GM21723 (cell line): ENCODE data around the gene HAO1.
"Not testable (repeated sequence)": the region's sequence is repeated elsewhere in the genome, so short reads cannot be mapped to it uniquely, and the experiment has no call there.

Source experiments
- ATAC-seq: cut with Tn5 transposase; IDR thresholded peaks from one replicate; pipeline ENCODE4 v1.9.1; 2021; ENCODE audit warnings: mild to moderate bottlenecking, moderate library complexity; ENCODE audit not compliant: unreplicated experiment

The HAO1 gene

GRCh38 chr20:7858734-7859250 lies 81.5 kb downstream of the HAO1 start:
- no peak for ATAC-seq

DNA sequence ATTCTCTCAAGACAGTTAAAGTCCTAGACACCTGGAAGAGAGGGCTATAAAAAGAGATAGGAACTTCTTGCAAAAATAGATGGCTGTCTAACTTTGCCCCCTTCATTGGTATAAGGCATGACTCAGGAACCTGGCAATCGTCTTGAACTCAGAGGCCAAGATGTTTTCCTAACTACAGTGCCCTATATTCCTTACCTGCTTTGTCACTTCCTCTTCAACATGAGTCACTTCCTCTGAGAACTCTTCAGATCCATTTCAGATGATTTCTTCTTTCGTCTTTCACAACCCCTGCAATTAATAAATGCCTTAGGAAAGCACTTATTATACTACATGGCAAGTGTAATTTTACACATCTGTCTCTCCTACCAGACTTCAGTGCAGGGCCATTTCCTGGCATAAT lies 83.5 kb downstream of the HAO1 start:
- no peak for ATAC-seq

DNA sequence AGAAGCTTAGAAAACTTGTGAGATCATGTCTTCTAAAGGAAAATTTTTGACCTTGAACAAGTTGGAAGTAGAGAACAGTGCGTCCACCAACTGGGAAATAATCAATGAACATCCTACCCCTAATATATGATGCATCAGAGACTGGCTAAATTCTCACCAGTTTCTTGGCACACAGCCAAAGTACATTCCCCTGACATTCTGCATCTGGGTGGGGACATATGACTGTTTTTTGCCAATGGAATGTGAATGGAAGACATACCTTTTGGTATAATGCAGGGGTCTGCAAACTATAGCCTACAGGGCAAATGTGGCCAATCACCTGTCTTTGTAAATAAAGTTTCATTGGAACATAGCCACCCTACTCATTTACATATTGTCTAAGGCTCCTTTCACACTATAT lies 84.7 kb downstream of the HAO1 start:
- no peak for ATAC-seq

- no peak for ATAC-seq
Observed at GRCh38 chr20:7853493-7853892, 86.8 kb downstream of the HAO1 start.

DNA sequence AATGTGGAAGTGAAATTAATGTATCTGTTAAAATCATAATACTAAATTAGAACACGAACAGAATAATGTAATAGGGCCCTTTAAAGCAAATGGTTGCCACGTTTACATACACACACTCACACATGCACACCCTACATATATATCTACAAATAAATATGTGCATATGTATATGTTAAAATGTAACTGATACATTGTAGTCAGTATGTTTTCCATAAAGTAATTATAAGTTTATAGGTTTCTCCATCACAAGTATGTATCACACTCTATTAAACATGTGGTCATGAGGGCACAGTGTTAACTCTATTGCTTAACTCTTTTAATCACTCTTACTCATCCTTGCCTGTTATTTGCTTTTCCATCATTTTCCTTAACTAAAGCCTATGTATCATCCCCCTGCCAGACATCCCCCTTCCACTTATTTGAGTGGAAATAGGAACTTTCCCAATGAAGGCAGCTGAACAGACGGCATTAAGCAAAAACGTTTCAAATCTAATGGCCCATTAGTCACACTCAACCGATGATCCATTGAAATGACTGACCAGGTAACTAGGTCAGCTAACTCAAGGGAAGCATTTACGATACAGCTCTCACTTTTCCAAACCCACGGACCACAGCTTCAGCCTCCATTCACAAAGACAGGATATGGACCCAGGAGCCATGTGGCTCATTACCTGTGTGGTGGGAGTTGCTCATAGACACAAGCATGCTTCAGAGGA lies 89.3 kb downstream of the HAO1 start:
- no peak for ATAC-seq

- ATAC-seq: no peak
Observed at GRCh38 chr20:7849675-7850074, 90.6 kb downstream of the HAO1 start.

- ATAC-seq: no peak
Observed at GRCh38 chr20:7848351-7848750, 91.9 kb downstream of the HAO1 start.

GRCh38 chr20:7843613-7844012 lies 96.6 kb downstream of the HAO1 start:
- no peak for ATAC-seq

- no peak for ATAC-seq
Observed at GRCh38 chr20:7841971-7842310, 98.3 kb downstream of the HAO1 start.

- no peak for ATAC-seq
Observed at GRCh38 chr20:7841291-7841970, 98.8 kb downstream of the HAO1 start.

GRCh38 chr20:7836076-7836475 lies 104.2 kb downstream of the HAO1 start:
- no peak for ATAC-seq

GRCh38 chr20:7834441-7834840 lies 105.8 kb downstream of the HAO1 start:
- not testable (repeated sequence) for ATAC-seq
